Upper lobe of right lung (tissue), 1 donor: Measurements from ENCODE around the gene ZC3H7B. TPM values are rescaled to one million over a fixed set of nuclear protein-coding genes. Genes with fewer than 3 reads are reported as not detected.
A peak's percentile ranks its signal among the peaks of the same experiment; 100 is the strongest.

Experiments used
- ATAC-seq: fragments of 200-7000 bp; cut with Tn5 transposase; one replicate; pipeline ENCODE4 v1.9.1; 2020; ENCODE audit warnings: mild to moderate bottlenecking, moderate library complexity
- DNase-seq: peaks from one replicate; pipeline ENCODE4 v3.0.0-alpha.2; 2020
- H3K27ac ChIP-seq: fragments of 200-600 bp; one replicate; pipeline ENCODE4 v1.8.0; 2022
- H3K27me3 ChIP-seq: fragments of 200-600 bp; one replicate; pipeline ENCODE4 v1.8.0; 2022; ENCODE audit warnings: mild to moderate bottlenecking
- H3K36me3 ChIP-seq: fragments of 200-600 bp; one replicate; pipeline ENCODE4 v1.8.0; 2022
- H3K4me1 ChIP-seq: fragments of 200-600 bp; one replicate; pipeline ENCODE4 v1.8.0; 2022
- H3K4me3 ChIP-seq: fragments of 200-600 bp; one replicate; pipeline ENCODE4 v1.8.0; 2022; ENCODE audit warnings: mild to moderate bottlenecking
- H3K9me3 ChIP-seq: fragments of 200-600 bp; one replicate; pipeline ENCODE4 v1.8.0; 2022
- CTCF ChIP-seq: fragments of 200-600 bp; IDR thresholded peaks from one replicate; pipeline ENCODE4 v1.8.0; 2022; ENCODE audit warnings: antibody characterized with exemption
- intact Hi-C: fragments of 100-400 bp; cut with DNase I; formaldehyde crosslinking; loops from one replicate; pipeline ENCODE4 v1.11.0; 2022
- total RNA-seq: library from RNA; stranded (reverse); fragmentation: NEBNext Ultra II Directional; extraction: Animal tissue kit (Norgen Biotek cat#: 25700); gene quantifications from one replicate; pipeline ENCODE4 v1.2.1, GENCODE V29; 2021
- donor health status: DM: no; HTN: yes; CAD: no; lungs with severe emphysema.

The ZC3H7B gene
- total RNA-seq, 1 donor from 2014 or later: 70.3 TPM

DNA sequence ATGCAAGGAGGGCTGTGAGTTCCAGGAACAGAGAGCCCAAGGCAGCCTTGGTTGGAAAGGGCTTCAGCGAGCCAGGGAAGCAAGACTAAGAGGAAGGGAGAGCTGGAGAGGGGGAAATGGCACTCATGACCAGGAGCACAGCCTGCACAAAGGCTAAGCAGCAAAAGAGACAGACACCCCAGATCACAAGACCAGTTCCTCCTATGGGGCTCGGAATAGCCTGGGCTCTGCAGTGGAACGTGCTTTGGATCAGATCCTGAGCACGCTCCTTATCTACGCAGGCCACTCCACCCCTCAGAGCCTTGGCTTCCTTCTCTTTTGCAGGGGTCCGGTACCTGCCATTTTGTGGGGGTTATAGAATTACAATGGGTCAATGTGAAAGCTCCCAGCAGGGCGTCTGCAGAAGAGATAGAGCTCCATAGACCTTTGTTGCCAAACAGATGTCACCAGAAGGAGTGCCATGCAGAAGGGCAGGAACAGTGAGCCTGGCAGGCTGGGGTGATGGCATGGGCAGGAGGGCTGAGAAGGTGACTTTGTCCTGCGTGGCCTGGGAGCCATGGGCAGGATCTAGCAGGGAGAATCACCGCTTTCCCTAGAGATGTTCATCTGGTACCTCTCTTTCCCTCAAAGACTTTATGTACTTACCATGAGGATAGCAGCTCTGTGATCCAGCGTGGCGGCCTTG is 33.8 kb downstream of the ZC3H7B start:
- intact Hi-C loops: no loop called here
- Histone ChIP-seq H3K9me3 (no peaks in the 10 kb centered on the region), H3K4me3 (no peak overlapping the region), H3K36me3 (peaks cover 54% of the 10 kb centered on the region), H3K27me3 (no peaks in the 10 kb centered on the region), H3K27ac (no peak overlapping the region), H3K4me1 (no peaks in the 10 kb centered on the region)
- ATAC-seq (peak; percentile 58), DNase-seq (no peak)
- no peak for TF ChIP-seq CTCF

GRCh38 chr22:41338614-41339212 is 37.4 kb downstream of the ZC3H7B start:
- ATAC-seq (no peak), DNase-seq (no peak)
- H3K36me3 ChIP-seq: peaks cover 62% of the 10 kb centered on the region
- H3K9me3 ChIP-seq: no peaks in the 10 kb centered on the region
- no peaks in the 10 kb centered on the region for H3K4me1 ChIP-seq
- TF ChIP-seq CTCF: no peak
- H3K27me3 ChIP-seq: no peaks in the 10 kb centered on the region
- no peak overlapping the region for H3K4me3 ChIP-seq
- no peak overlapping the region for H3K27ac ChIP-seq
- intact Hi-C loops: no loop called here

DNA sequence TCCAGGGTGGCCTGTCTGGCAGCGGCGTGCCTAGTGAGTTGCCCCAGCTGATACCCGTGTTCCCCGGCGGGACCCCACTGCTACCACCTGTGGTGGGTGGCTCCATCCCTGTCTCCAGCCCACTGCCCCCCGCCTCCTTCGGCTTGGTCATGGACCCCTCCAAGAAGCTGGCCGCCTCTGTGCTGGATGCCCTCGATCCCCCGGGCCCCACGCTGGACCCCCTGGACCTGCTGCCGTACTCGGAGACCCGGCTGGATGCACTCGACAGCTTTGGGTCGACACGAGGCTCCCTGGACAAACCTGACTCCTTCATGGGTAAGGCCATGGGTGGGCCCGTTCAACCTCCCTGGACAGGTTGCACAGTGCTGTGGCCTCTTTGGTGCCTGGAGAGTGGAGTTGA is 38.5 kb downstream of the ZC3H7B start:
- Histone ChIP-seq H3K4me1 (no peaks in the 10 kb centered on the region), H3K4me3 (no peak overlapping the region), H3K9me3 (no peaks in the 10 kb centered on the region), H3K27ac (no peak overlapping the region), H3K27me3 (no peaks in the 10 kb centered on the region), H3K36me3 (peaks cover 64% of the 10 kb centered on the region)
- DNase-seq: no peak
- no peak for ATAC-seq
- intact Hi-C loops: no loop called here
- TF ChIP-seq CTCF: no peak

GRCh38 chr22:41340357-41340756 is 39.0 kb downstream of the ZC3H7B start:
- ATAC-seq (no peak), DNase-seq (no peak)
- no peak for TF ChIP-seq CTCF
- H3K4me3 ChIP-seq: no peak overlapping the region
- no peak overlapping the region for H3K27ac ChIP-seq
- H3K27me3 ChIP-seq: no peaks in the 10 kb centered on the region
- intact Hi-C loops: no loop called here
- peaks cover 70% of the 10 kb centered on the region for H3K36me3 ChIP-seq
- no peaks in the 10 kb centered on the region for H3K9me3 ChIP-seq
- no peaks in the 10 kb centered on the region for H3K4me1 ChIP-seq

DNA sequence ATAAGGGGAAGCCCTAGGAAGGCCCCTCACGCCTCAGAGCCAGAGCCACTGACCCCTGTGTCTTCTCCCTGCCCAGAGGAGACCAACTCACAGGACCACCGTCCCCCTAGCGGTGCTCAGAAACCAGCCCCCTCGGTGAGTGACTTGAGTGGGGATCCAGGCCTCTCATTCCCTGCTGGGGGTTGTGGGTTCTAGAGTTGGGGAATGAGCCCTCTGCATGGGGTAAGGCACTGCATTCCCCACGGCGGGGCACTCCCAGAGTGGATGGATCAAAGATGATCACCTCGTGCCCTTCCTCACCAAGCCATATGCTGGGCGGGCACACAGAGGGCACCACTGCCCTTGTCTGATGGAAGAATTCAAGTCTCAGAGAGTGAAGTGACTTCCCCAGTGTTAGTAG is 39.7 kb downstream of the ZC3H7B start:
- no peaks in the 10 kb centered on the region for H3K27me3 ChIP-seq

More for the DNA sequence above, 39.7 kb downstream of the ZC3H7B start:
- ATAC-seq (no peak), DNase-seq (no peak)
- Histone ChIP-seq H3K36me3 (peaks cover 76% of the 10 kb centered on the region), H3K4me3 (no peak overlapping the region), H3K9me3 (no peaks in the 10 kb centered on the region), H3K27ac (no peak overlapping the region), H3K4me1 (no peaks in the 10 kb centered on the region)
- intact Hi-C loops: no loop called here
- no peak for TF ChIP-seq CTCF
